ENCODE measurements around the gene COL8A2.

DNA sequence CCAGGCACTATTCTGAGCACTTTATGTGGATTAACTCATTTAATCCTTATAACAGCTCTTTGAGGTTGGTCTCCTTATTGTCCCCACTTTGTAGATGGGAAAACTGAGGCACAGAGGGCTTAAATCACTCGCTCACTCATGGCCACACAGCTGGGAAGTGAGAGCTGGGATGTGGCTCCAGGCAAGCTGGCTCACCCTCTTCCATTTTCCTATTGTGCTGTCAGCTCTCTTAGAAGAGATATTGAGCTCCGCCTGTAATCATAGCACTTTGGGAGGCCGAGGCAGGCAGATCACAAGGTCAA, 3.8 kb upstream of the COL8A2 start:
- TF ChIP-seq, protein P1, sequence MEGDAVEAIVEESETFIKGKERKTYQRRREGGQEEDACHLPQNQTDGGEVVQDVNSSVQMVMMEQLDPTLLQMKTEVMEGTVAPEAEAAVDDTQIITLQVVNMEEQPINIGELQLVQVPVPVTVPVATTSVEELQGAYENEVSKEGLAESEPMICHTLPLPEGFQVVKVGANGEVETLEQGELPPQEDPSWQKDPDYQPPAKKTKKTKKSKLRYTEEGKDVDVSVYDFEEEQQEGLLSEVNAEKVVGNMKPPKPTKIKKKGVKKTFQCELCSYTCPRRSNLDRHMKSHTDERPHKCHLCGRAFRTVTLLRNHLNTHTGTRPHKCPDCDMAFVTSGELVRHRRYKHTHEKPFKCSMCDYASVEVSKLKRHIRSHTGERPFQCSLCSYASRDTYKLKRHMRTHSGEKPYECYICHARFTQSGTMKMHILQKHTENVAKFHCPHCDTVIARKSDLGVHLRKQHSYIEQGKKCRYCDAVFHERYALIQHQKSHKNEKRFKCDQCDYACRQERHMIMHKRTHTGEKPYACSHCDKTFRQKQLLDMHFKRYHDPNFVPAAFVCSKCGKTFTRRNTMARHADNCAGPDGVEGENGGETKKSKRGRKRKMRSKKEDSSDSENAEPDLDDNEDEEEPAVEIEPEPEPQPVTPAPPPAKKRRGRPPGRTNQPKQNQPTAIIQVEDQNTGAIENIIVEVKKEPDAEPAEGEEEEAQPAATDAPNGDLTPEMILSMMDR (IDR thresholded peaks at IDR 0.05): no peak
- TF ChIP-seq POLR2A (IDR thresholded peaks at IDR 0.05) (no peak), POLR2AphosphoS5 (IDR thresholded peaks at IDR 0.05) (no peak)
